ENCODE data around the gene RNF166.

RNF166 gene

GRCh38 chr16:88706229-88706964 is at the start of gene RNF166, which contains the start of gene CTU2:
TSS of gene RNF166 (minus strand) at chr16:88706408. CDS start at chr16:88706325, 83 bp downstream.
TSS of gene CTU2 (plus strand) at chr16:88706503. CDS start at chr16:88706531, 28 bp downstream.
- DNase-seq (ENCODE audit: low read depth in 1 of 2, low spot score in 1 of 2) = peak; percentile 80 to 92

- no peak for DNase-seq (ENCODE audit: low read depth in 1 of 2, low spot score in 1 of 2)
These were observed 48.9 kb upstream of the RNF166 start for GRCh38 chr16:88754912-88755744.

- no peak for DNase-seq (ENCODE audit: low read depth in 1 of 2, low spot score in 1 of 2)
These were observed 48.1 kb upstream of the RNF166 start for GRCh38 chr16:88754109-88754911.

GRCh38 chr16:88753602-88754001 is 47.4 kb upstream of the RNF166 start:
- no peak for DNase-seq (ENCODE audit: low read depth in 1 of 2, low spot score in 1 of 2)

GRCh38 chr16:88753191-88753590 is 47.0 kb upstream of the RNF166 start:
- DNase-seq (ENCODE audit: low read depth in 1 of 2, low spot score in 1 of 2) = no peak

GRCh38 chr16:88752386-88753002 is 46.3 kb upstream of the RNF166 start:
- no peak for DNase-seq (ENCODE audit: low read depth in 1 of 2, low spot score in 1 of 2)

GRCh38 chr16:88750854-88751253 is 44.6 kb upstream of the RNF166 start:
- DNase-seq (ENCODE audit: low read depth in 1 of 2, low spot score in 1 of 2) = no peak

GRCh38 chr16:88749358-88749757 is 43.1 kb upstream of the RNF166 start:
- no peak for DNase-seq (ENCODE audit: low read depth in 1 of 2, low spot score in 1 of 2)

- no peak for DNase-seq (ENCODE audit: low read depth in 1 of 2, low spot score in 1 of 2)
These were observed 42.2 kb upstream of the RNF166 start for GRCh38 chr16:88748364-88748763.

GRCh38 chr16:88747588-88748301 is 41.5 kb upstream of the RNF166 start:
- no peak for DNase-seq (ENCODE audit: low read depth in 1 of 2, low spot score in 1 of 2)

- no peak for DNase-seq (ENCODE audit: low read depth in 1 of 2, low spot score in 1 of 2)
These were observed 40.3 kb upstream of the RNF166 start for GRCh38 chr16:88746506-88746905.

- DNase-seq (ENCODE audit: low read depth in 1 of 2, low spot score in 1 of 2) = no peak
These were observed 38.6 kb upstream of the RNF166 start for GRCh38 chr16:88744577-88745521.

- DNase-seq (ENCODE audit: low read depth in 1 of 2, low spot score in 1 of 2) = peak; percentile 52 to 67
These were observed 37.7 kb upstream of the RNF166 start for GRCh38 chr16:88743693-88744576.

GRCh38 chr16:88742896-88743605 is 36.8 kb upstream of the RNF166 start:
- no peak for DNase-seq (ENCODE audit: low read depth in 1 of 2, low spot score in 1 of 2)

- no peak for DNase-seq (ENCODE audit: low read depth in 1 of 2, low spot score in 1 of 2)
These were observed 35.2 kb upstream of the RNF166 start for GRCh38 chr16:88741368-88741767.

GRCh38 chr16:88740727-88741055 is 34.5 kb upstream of the RNF166 start:
- no peak for DNase-seq (ENCODE audit: low read depth in 1 of 2, low spot score in 1 of 2)

GRCh38 chr16:88739977-88740726 is 33.9 kb upstream of the RNF166 start:
- no peak for DNase-seq (ENCODE audit: low read depth in 1 of 2, low spot score in 1 of 2)

Measured in stimulated activated CD4-positive, alpha-beta T cell treated with anti-CD3 and anti-CD28 coated beads, Interleukin-15, amount 100 ng/mL, for 1 hour (primary cell).